Adrenal gland (tissue), 5 donors: Measurements from ENCODE around the gene EXOSC1.

Experiments used
- CTCF ChIP-seq, 6 experiments: fragments of 450-650 bp in 4 of 6; fragments of 200-600 bp in 2 of 6; sonication (generic) in 1 of 6; IDR thresholded peaks; 1 replicate in 5 of 6; 2 replicates in 1 of 6; pipeline versions ENCODE4 v1.5.1 to v1.8.0; 2016 to 2021; ENCODE audit warnings: antibody characterized with exemption in 6 of 6, mild to moderate bottlenecking in 2 of 6, moderate library complexity in 1 of 6
- POLR2A ChIP-seq, 2 donors: fragments of 450-650 bp; IDR thresholded peaks; one replicate each; pipeline ENCODE4 v1.6.1; 2017; ENCODE audit warnings: antibody characterized with exemption in 2 of 2, mild to moderate bottlenecking in 2 of 2, moderate library complexity in 1 of 2
- donor health status: DM: no; HTN: no; CAD: no.

- no peak for TF ChIP-seq CTCF (IDR thresholded peaks at IDR 0.05)
- no peak for TF ChIP-seq POLR2A (IDR thresholded peaks at IDR 0.05)
Observed at GRCh38 chr10:97406064-97406463, 39.7 kb downstream of the EXOSC1 start.
